GM23338 (cell line): ENCODE measurements around the gene ZC3H7A. TPM values are rescaled to one million over a fixed set of nuclear protein-coding genes. Genes with fewer than 3 reads are reported as not detected.

ENCODE experiments used
- ATAC-seq: fragments of 200-7000 bp; cut with Tn5 transposase; 3 replicates; pipeline ENCODE4 v1.9.1; 2020
- DNase-seq: peaks from one replicate; pipeline ENCODE4 v3.0.0-alpha.2; 2015; ENCODE audit warnings: low spot score
- H2AFZ ChIP-seq: fragments of 200-600 bp; sonication (generic); 2 replicates; pipeline ENCODE4 v1.8.0; 2016; ENCODE audit warnings: antibody characterized with exemption, mild to moderate bottlenecking, moderate library complexity
- H3F3A ChIP-seq: fragments of 200-600 bp; sonication (generic); replicated peaks from 2 replicates; pipeline ENCODE4 v1.8.0; 2017; ENCODE audit warnings: antibody characterized with exemption, mixed run types, low read depth
- H3K27ac ChIP-seq: fragments of 200-600 bp; sonication (generic); 2 replicates; pipeline ENCODE4 v1.6.1; 2016; ENCODE audit warnings: low read depth
- H3K27me3 ChIP-seq: fragments of 200-600 bp; sonication (generic); 2 replicates; pipeline ENCODE4 v1.8.0; 2016; ENCODE audit warnings: mild to moderate bottlenecking, mixed run types, moderate library complexity; ENCODE audit not compliant: insufficient read depth
- H3K36me3 ChIP-seq: fragments of 200-600 bp; sonication (generic); 2 replicates; pipeline ENCODE4 v1.8.0; 2016; ENCODE audit warnings: mild to moderate bottlenecking; ENCODE audit not compliant: insufficient read depth
- H3K4me1 ChIP-seq: fragments of 200-600 bp; sonication (generic); 2 replicates; pipeline ENCODE4 v1.8.0; 2016; ENCODE audit warnings: mild to moderate bottlenecking, moderate library complexity; ENCODE audit not compliant: insufficient read depth
- H3K4me2 ChIP-seq: fragments of 200-600 bp; sonication (generic); 2 replicates; pipeline ENCODE4 v1.7.1; 2017; ENCODE audit warnings: mixed run types
- H3K4me3 ChIP-seq: fragments of 200-600 bp; sonication (generic); 2 replicates; pipeline ENCODE4 v1.6.1; 2016; ENCODE audit warnings: mixed run types
- H3K79me2 ChIP-seq: fragments of 200-600 bp; sonication (generic); replicated peaks from 2 replicates; pipeline ENCODE4 v1.8.0; 2017; ENCODE audit warnings: mild to moderate bottlenecking; ENCODE audit not compliant: insufficient read depth
- H3K9me2 ChIP-seq: fragments of 200-600 bp; sonication (generic); 2 replicates; pipeline ENCODE4 v1.8.0; 2017; ENCODE audit not compliant: insufficient read depth
- H4K20me1 ChIP-seq: fragments of 200-600 bp; sonication (generic); replicated peaks from 2 replicates; pipeline ENCODE4 v1.8.0; 2017; ENCODE audit warnings: mild to moderate bottlenecking; ENCODE audit not compliant: insufficient read depth
- H3K27ac Mint-ChIP-seq: 2 replicates; pipeline ENCODE4 v1.8.0; 2020; ENCODE audit warnings: inconsistent platforms, mild to moderate bottlenecking, moderate library complexity, mixed read lengths
- H3K27me3 Mint-ChIP-seq: 3 replicates; pipeline ENCODE4 v1.8.0; 2022; ENCODE audit warnings: low read depth, mild to moderate bottlenecking, moderate library complexity, mixed read lengths, inconsistent platforms; ENCODE audit not compliant: insufficient read depth, poor library complexity
- H3K36me3 Mint-ChIP-seq: 3 replicates; pipeline ENCODE4 v1.8.0; 2021; ENCODE audit warnings: low read depth, mild to moderate bottlenecking, inconsistent platforms, moderate library complexity, mixed read lengths
- H3K4me1 Mint-ChIP-seq: 3 replicates; pipeline ENCODE4 v1.8.0; 2020; ENCODE audit warnings: mild to moderate bottlenecking, inconsistent platforms, mixed read lengths
- H3K4me3 Mint-ChIP-seq: 3 replicates; pipeline ENCODE4 v1.8.0; 2021; ENCODE audit warnings: moderate library complexity, mild to moderate bottlenecking, inconsistent platforms, mixed read lengths
- H3K9me3 Mint-ChIP-seq: 3 replicates; pipeline ENCODE4 v1.8.0; 2020; ENCODE audit warnings: moderate library complexity, mild to moderate bottlenecking, inconsistent platforms, mixed read lengths
- CREB1 ChIP-seq: fragments of 250-450 bp; sonication (Bioruptor Pico); IDR thresholded peaks from 2 replicates; pipeline ENCODE4 v1.5.0; 2020; ENCODE audit warnings: low read depth, mild to moderate bottlenecking, moderate library complexity
- CTCF ChIP-seq, 2 experiments: fragments of 200-600 bp in 1 of 2; sonication (generic) in 1 of 2; conservative IDR thresholded peaks; 2 replicates each; pipeline versions ENCODE4 v1.5.1 to v1.6.1; 2016 to 2017; ENCODE audit warnings: antibody characterized with exemption in 2 of 2, low read depth in 2 of 2, mild to moderate bottlenecking in 2 of 2, moderate library complexity in 1 of 2
- ETS1 ChIP-seq: IDR thresholded peaks from 2 replicates; pipeline ENCODE4 v1.6.1; 2016; ENCODE audit warnings: antibody characterized with exemption
- EZH2 ChIP-seq: fragments of 200-600 bp; sonication (generic); IDR thresholded peaks from one replicate; pipeline ENCODE4 v1.8.0; 2017; ENCODE audit warnings: antibody characterized with exemption, mild to moderate bottlenecking, low read depth; ENCODE audit not compliant: unreplicated experiment
- EZH2phosphoT487 ChIP-seq: fragments of 200-600 bp; sonication (generic); IDR thresholded peaks from one replicate; pipeline ENCODE4 v1.8.1; 2018; ENCODE audit warnings: antibody characterized with exemption; ENCODE audit not compliant: unreplicated experiment
- JUNB ChIP-seq: IDR thresholded peaks from one replicate; pipeline ENCODE4 v1.6.1; 2016; ENCODE audit warnings: antibody characterized with exemption; ENCODE audit not compliant: unreplicated experiment
- NANOG ChIP-seq: IDR thresholded peaks from 2 replicates; pipeline ENCODE4 v1.6.1; 2016; ENCODE audit warnings: antibody characterized with exemption, borderline replicate concordance
- POLR2AphosphoS5 ChIP-seq: IDR thresholded peaks from 2 replicates; pipeline ENCODE4 v1.6.1; 2016; ENCODE audit warnings: antibody characterized with exemption, low read depth
- REST ChIP-seq: IDR thresholded peaks from one replicate; pipeline ENCODE4 v1.6.1; 2018; ENCODE audit warnings: antibody characterized with exemption; ENCODE audit not compliant: unreplicated experiment
- STAT1 ChIP-seq: IDR thresholded peaks from one replicate; pipeline ENCODE4 v1.6.1; 2016; ENCODE audit warnings: antibody characterized with exemption; ENCODE audit not compliant: unreplicated experiment
- ZNF114 ChIP-seq: fragments of 250-450 bp; sonication (Bioruptor Pico); IDR thresholded peaks from 2 replicates; pipeline ENCODE4 v1.5.0; 2020; ENCODE audit warnings: mild to moderate bottlenecking, moderate library complexity
- ZNF331 ChIP-seq: fragments of 250-450 bp; sonication (Bioruptor Pico); IDR thresholded peaks from 2 replicates; pipeline ENCODE4 v1.5.0; 2020; ENCODE audit warnings: low read depth, mild to moderate bottlenecking, moderate library complexity
- ZNF462 ChIP-seq: fragments of 250-450 bp; sonication (Bioruptor Pico); IDR thresholded peaks from 2 replicates; pipeline ENCODE4 v1.5.0; 2020; ENCODE audit warnings: mild to moderate bottlenecking, moderate library complexity
- polyA plus RNA-seq: library from polyadenylated mRNA; unstranded; fragments of >200 nt; fragmentation: Nextera tagmentation; extraction: Ambion mirVana; gene quantifications from 2 replicates; pipeline ENCODE4 v1.2.1, GENCODE V29; 2016
- total RNA-seq: library from RNA; depleted of rRNA; stranded (reverse); fragments of >200 nt; shearing (Covaris generic); gene quantifications from 2 replicates; pipeline ENCODE4 v1.2.3, GENCODE V29; 2014

The ZC3H7A gene
- total and polyA plus RNA-seq, 2 experiments from 2014 or later = 32.7 to 42.2 TPM

- H3K4me1 Mint-ChIP-seq = no peaks in the 10 kb centered on the region
- Histone ChIP-seq H3K9me2 (no peaks in the 10 kb centered on the region), H3K79me2 (no peaks in the 10 kb centered on the region), H3K4me2 (no peak overlapping the region), H3K4me3 (no peak overlapping the region), H2AFZ (no peak overlapping the region), H3K27ac (no peak overlapping the region), H4K20me1 (peaks cover 8% of the 10 kb centered on the region), H3K36me3 (no peaks in the 10 kb centered on the region), H3K27me3 (no peaks in the 10 kb centered on the region), H3F3A (no peaks in the 10 kb centered on the region), H3K4me1 (no peaks in the 10 kb centered on the region)
- no peak for ATAC-seq
- no peak overlapping the region for H3K4me3 Mint-ChIP-seq
- TF ChIP-seq EZH2 (no peak), ZNF331 (CRISPR knock-in tag) (no peak), ZNF114 (CRISPR knock-in tag) (no peak), ETS1 (no peak), CREB1 (CRISPR knock-in tag) (no peak), JUNB (no peak), POLR2AphosphoS5 (no peak), EZH2phosphoT487 (no peak), REST (no peak), CTCF (conservative IDR thresholded peaks at IDR 0.05; ENCODE audit: low read depth in 2 of 2) (no peak), ZNF462 (CRISPR knock-in tag) (no peak), NANOG (no peak), STAT1 (no peak)
- no peak for DNase-seq
- H3K36me3 Mint-ChIP-seq = no peaks in the 10 kb centered on the region
- no peaks in the 10 kb centered on the region for H3K9me3 Mint-ChIP-seq
- H3K27me3 Mint-ChIP-seq = peaks cover 5% of the 10 kb centered on the region
- no peak overlapping the region for H3K27ac Mint-ChIP-seq
Observed at GRCh38 chr16:11705311-11706025, 91.6 kb downstream of the ZC3H7A start.
